Measurements from ENCODE around the gene HAGHL.

Gene HAGHL

GRCh38 chr16:722835-723633, 3.9 kb upstream of the HAGHL start:
- no peak for DNase-seq

GRCh38 chr16:723695-724094, 3.2 kb upstream of the HAGHL start:
- no peak for DNase-seq

- no peak for DNase-seq
These were observed 2.5 kb upstream of the HAGHL start for GRCh38 chr16:724188-725040.

- no peak for DNase-seq
These were observed 1.9 kb upstream of the HAGHL start for GRCh38 chr16:725041-725376.

GRCh38 chr16:725463-726187, 1.3 kb upstream of the HAGHL start:
- DNase-seq = no peak

GRCh38 chr16:726188-726437, 793 bp upstream of the HAGHL start:
- no peak for DNase-seq

- DNase-seq = no peak
These were observed 528 bp downstream of the HAGHL start for GRCh38 chr16:727291-727977.

- DNase-seq = peak; percentile 48 to 52
These were observed 1.4 kb downstream of the HAGHL start for GRCh38 chr16:728131-728889.

- DNase-seq = no peak
These were observed 2.2 kb downstream of the HAGHL start for GRCh38 chr16:728890-729744.

- DNase-seq = no peak
These were observed 3.1 kb downstream of the HAGHL start for GRCh38 chr16:729768-730665.

GRCh38 chr16:730666-731509, 4.0 kb downstream of the HAGHL start:
- DNase-seq = no peak

GRCh38 chr16:732332-732731, 5.4 kb downstream of the HAGHL start:
- DNase-seq = no peak

GRCh38 chr16:732936-733335, 6.0 kb downstream of the HAGHL start:
- DNase-seq = no peak

GRCh38 chr16:733382-734207, 6.7 kb downstream of the HAGHL start:
- DNase-seq = peak; percentile 35 to 48

GRCh38 chr16:734208-734980, 7.5 kb downstream of the HAGHL start:
- DNase-seq = no peak

GRCh38 chr16:734981-735881, 8.3 kb downstream of the HAGHL start:
- no peak for DNase-seq

Measured in activated CD4-positive, alpha-beta T cell treated with anti-CD3 and anti-CD28 coated beads for 4 hours (primary cell).